Pancreas (tissue), 10 donors: Measurements from ENCODE around the gene TMEM235. TPM values are rescaled to one million over a fixed set of nuclear protein-coding genes. Genes with fewer than 3 reads are reported as not detected.

Experiments used
- ATAC-seq, 4 donors: fragments of 200-7000 bp; cut with Tn5 transposase; one replicate each; pipeline versions ENCODE4 v1.8.0 to v1.9.1; 2020; ENCODE audit warnings: mild to moderate bottlenecking in 4 of 4, moderate library complexity in 4 of 4
- DNase-seq, 6 donors: peaks; one replicate each; pipeline ENCODE4 v3.0.0-alpha.2; 2020
- FAIRE-seq: peaks from 2 replicates; lab custom pipeline; 2012; peaks lifted over from hg19 to GRCh38; lab: Jason Lieb, UNC
- H3K27ac ChIP-seq, 4 donors: fragments of 200-600 bp; sonication (generic); 1 replicate in 3 of 4; 2 replicates in 1 of 4; pipeline versions ENCODE4 v1.5.0 to v1.8.0; 2020
- H3K27me3 ChIP-seq, 4 donors: fragments of 200-600 bp; one replicate each; pipeline ENCODE4 v1.8.0; 2021
- H3K36me3 ChIP-seq, 3 donors: fragments of 200-600 bp; sonication (generic) in 1 of 3; one replicate each; pipeline versions ENCODE4 v1.5.0 to v1.8.0; 2020 to 2021
- H3K4me1 ChIP-seq, 3 donors: fragments of 200-600 bp; one replicate each; pipeline ENCODE4 v1.8.0; 2021
- H3K4me3 ChIP-seq, 4 donors: fragments of 200-600 bp; sonication (generic) in 2 of 4; one replicate each; pipeline versions ENCODE4 v1.5.0 to v1.8.0; 2020 to 2021
- H3K9me3 ChIP-seq, 4 donors: fragments of 200-600 bp; one replicate each; pipeline ENCODE4 v1.8.0; 2021
- WGBS, 2 donors: extraction: QIAGEN DNeasy Blood & Tissue Kit; methylation state at CpG; one replicate each; pipeline ENCODE4 v1.1.7; 2013; 5-methylcytosine and 5-hydroxymethylcytosine counted together
- intact Hi-C, 3 donors: fragments of 100-400 bp; cut with DNase I; formaldehyde crosslinking; loops; one replicate each; pipeline versions ENCODE4 v1.11.1 to v1.14.2; 2022
- polyA plus RNA-seq, 2 donors: library from polyadenylated mRNA; stranded (reverse); fragments of 200-250 nt; gene quantifications; one replicate each; pipeline ENCODE4 v1.2.3, GENCODE V29; 2013
- total RNA-seq, 6 donors: library from RNA; stranded (reverse); fragmentation: NEBNext Ultra II Directional in 4 of 6; extraction: Animal tissue kit (Norgen Biotek cat#: 25700) in 4 of 6; gene quantifications; one replicate each; pipeline versions ENCODE4 v1.2.1 to v1.2.4, GENCODE V29; 2021 to 2023
- TF ChIP-seq, protein P1 (sequence below), 4 donors: fragments of 200-600 bp; sonication (generic) in 3 of 4; IDR thresholded peaks; one replicate each; pipeline versions ENCODE4 v1.5.0 to v1.8.0; 2021; ENCODE audit warnings: antibody characterized with exemption in 4 of 4
- donor health status: healthy with polysubstance abuse.
- donor health status: DM: no; HTN: no; CAD: no; lungs with moderate emphysema.
- donor health status: DM: no; HTN: no; CAD: no.
- donor health status: control.
- donor health status: control.
- donor health status: Bipolar disorder and iron deficiency.
- donor health status: DM: yes; HTN: yes; CAD: no.
- donor health status: DM: no; HTN: no; CAD: no.
- donor health status: DM: no; HTN: no; CAD: no.
- donor health status: DM: yes; HTN: yes; CAD: no.

Gene TMEM235
- total and polyA plus RNA-seq, 8 donors: 0.05 to 0.11 TPM; not detected in 6

DNA sequence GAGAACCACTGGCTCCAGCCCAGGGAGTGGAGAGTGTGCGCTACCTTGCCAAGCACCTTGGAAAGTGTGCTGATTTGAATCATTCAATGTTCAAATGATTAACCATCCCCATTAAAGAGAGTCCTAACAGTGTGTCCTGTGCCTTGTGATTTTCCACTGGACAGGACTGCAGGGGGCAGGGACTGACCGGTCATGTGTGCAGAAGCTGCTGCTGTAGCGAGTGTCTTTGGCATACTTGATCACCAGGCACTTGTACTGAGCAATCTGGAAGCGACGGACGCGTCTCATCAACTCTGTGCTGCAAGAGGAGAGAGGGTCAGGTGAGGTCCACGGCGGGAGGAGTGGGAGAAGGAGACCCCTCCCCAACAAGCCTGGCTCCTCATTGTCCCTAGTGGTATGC lies 46.6 kb upstream of the TMEM235 start:
- intact Hi-C loops: no loop called here
- FAIRE-seq (no peak), DNase-seq (peak in 1 of 6 donors; percentile 44), ATAC-seq (peak in 3 of 4 donors; percentile 0 to 3 (median 2))
- Histone ChIP-seq H3K9me3 (no peaks in the 10 kb centered on the region), H3K36me3 (no peaks in the 10 kb centered on the region), H3K27me3 (no peaks in the 10 kb centered on the region), H3K4me1 (peaks cover 32 to 37% (median 32%) of the 10 kb centered on the region in 3 donors), H3K4me3 (peak overlapping the region in 1 of 4 donors; percentile 7), H3K27ac (peak overlapping the region; percentile 27 to 81 (median 68))
- TF ChIP-seq, protein P1, sequence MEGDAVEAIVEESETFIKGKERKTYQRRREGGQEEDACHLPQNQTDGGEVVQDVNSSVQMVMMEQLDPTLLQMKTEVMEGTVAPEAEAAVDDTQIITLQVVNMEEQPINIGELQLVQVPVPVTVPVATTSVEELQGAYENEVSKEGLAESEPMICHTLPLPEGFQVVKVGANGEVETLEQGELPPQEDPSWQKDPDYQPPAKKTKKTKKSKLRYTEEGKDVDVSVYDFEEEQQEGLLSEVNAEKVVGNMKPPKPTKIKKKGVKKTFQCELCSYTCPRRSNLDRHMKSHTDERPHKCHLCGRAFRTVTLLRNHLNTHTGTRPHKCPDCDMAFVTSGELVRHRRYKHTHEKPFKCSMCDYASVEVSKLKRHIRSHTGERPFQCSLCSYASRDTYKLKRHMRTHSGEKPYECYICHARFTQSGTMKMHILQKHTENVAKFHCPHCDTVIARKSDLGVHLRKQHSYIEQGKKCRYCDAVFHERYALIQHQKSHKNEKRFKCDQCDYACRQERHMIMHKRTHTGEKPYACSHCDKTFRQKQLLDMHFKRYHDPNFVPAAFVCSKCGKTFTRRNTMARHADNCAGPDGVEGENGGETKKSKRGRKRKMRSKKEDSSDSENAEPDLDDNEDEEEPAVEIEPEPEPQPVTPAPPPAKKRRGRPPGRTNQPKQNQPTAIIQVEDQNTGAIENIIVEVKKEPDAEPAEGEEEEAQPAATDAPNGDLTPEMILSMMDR (IDR thresholded peaks at IDR 0.05): no peak
- WGBS, 2 donors: 22 to 23% methylated on average over 9 of the region's 9 CpGs

DNA sequence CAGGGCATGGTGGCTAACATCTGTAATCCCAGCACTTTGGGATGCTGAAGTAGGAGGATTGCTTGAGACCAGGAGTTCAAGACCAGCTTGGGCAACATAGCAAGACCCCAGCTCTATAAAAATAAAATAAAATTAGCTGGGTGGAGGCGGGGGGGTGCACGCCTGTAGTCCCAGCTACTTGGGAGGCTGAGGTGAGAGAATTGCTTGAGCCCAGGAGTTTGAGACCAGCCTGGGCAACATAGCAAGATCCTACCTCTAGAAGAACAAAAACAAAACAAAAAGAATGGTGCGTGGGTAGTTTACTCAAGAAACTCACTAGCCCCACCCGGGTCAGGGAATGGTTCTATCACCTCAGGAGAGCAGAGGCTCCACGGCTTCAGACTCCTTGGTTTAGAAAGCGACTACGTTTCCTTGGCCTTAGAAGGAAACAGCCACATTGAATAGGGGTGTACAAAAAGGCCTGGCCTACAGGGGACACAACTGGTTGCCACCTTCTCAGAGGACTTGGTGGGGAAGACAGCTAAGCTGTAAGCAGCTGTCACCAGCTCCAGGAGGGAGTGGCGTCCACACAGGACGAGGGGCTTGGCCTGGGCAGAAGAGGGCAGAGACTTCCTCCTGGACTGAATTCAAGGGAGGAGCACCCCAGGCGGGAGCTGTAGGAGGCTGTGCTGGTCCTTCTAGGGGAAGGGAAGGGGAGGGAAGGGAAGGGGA lies 45.3 kb upstream of the TMEM235 start:
- H3K4me1 ChIP-seq: peaks cover 32 to 37% (median 32%) of the 10 kb centered on the region in 3 donors
- no peaks in the 10 kb centered on the region for H3K9me3 ChIP-seq
- H3K27me3 ChIP-seq: no peaks in the 10 kb centered on the region
- DNase-seq (peak in 1 of 6 donors; percentile 54), ATAC-seq (peak in 1 of 4 donors; percentile 9), FAIRE-seq (no peak)
- no peak overlapping the region for H3K27ac ChIP-seq
- intact Hi-C loops: no loop called here
- peaks cover 0 to 4% (median 0%) of the 10 kb centered on the region in 3 donors for H3K36me3 ChIP-seq
- H3K4me3 ChIP-seq: no peak overlapping the region
- TF ChIP-seq, protein P1 (IDR thresholded peaks at IDR 0.05): no peak
- 56% methylated on average over 9 of the region's 10 CpGs for WGBS, 2 donors

DNA sequence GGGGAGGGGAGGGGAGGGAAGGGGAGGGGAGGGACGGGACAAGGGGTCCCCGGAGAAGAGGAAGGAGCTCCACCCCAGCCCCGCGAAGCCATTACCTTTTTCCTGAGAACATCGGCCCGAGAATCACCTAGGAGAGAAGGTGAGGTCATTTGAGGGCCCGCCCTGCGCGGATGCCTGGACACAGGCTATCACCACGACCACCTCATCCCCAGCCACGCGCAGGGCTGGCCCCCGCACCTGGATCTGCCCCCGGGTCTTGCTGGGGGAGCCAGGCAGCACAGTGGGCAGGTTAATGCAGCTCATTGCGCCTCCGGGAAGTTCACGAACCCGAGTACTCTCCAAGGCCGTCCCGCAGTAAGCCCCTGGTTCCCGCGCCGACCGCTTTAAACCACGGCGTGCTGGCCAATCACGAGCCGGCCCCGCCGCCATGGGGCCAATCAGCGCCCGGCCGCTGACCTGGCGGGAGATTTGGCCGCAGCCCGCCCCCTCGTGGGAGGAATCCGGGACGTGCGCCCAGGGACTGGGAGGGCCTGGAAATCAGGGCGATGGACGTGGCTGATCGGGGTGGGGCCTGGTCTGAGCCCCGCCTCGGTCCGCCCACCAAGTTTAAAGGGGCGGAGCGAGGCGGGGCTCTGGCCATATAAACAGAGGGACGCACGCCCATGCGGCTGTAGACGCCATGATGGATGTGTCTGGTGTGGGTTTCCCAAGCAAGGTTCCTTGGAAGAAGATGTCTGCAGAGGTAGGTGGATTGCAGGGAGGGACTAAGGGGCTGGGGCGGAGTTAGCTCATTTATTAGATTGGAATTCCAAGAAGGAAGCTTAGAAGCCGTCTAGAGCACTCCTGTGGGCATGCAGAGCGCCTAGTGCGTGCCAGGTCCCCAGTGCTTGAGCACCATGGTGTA lies 44.5 kb upstream of the TMEM235 start, which contains the start of the genes AFMID and TK1:
Gene AFMID, plus strand, starts transcription at position 671 of the 904 bp plus-strand sequence. Its CDS starts 9 bp downstream, at position 680.
Gene TK1, minus strand, starts transcription at position 361 of the 904 bp plus-strand sequence. Its CDS starts 58 bp downstream, at position 303.
- Histone ChIP-seq H3K27me3 (no peaks in the 10 kb centered on the region), H3K9me3 (no peaks in the 10 kb centered on the region), H3K36me3 (peaks cover 0 to 10% (median 0%) of the 10 kb centered on the region in 3 donors), H3K27ac (peak within 1 kb of the TSS; percentile 11 to 65 (median 58)), H3K4me1 (peaks cover 32 to 37% (median 32%) of the 10 kb centered on the region in 3 donors), H3K4me3 (peak within 1 kb of the TSS; percentile 19 to 54 (median 36))
- DNase-seq: peak; percentile 97 to 99 (median 99)
- ATAC-seq: peak; percentile 87 to 93 (median 88)
- FAIRE-seq: peak; percentile 13
- TF ChIP-seq, protein P1 (IDR thresholded peaks at IDR 0.05): peak; percentile 57 to 93 (median 87)
- intact Hi-C loops: no loop called here
- WGBS, 2 donors: 3% methylated on average over 53 to 57 of the region's 57 CpGs

DNA sequence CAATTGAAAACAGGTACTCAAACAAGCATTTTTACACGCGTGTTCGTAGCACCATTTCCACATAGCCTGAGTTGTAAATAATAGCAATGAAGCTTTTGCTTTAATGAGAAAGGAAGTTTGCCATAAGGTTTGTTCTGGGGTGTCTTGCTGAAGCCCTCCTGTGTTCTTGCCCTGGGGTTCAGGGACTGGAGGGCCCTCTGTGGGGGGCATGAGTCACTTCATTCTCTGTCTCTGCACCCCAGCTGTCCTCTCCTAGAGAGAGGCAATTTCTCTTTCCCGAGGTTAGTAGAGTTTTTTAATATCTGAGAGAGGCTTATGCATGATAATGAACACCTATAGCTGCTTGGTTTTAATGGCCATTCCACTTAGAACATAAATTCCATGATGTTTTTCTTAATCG lies 34.7 kb upstream of the TMEM235 start:
- Histone ChIP-seq H3K4me3 (no peak overlapping the region), H3K4me1 (peaks cover 9 to 28% (median 15%) of the 10 kb centered on the region in 3 donors), H3K27me3 (no peaks in the 10 kb centered on the region), H3K27ac (peak overlapping the region in 1 of 4 donors; percentile 93), H3K36me3 (peaks cover 0 to 2% (median under 1%) of the 10 kb centered on the region in 3 donors), H3K9me3 (no peaks in the 10 kb centered on the region)
- intact Hi-C loops: no loop called here
- ATAC-seq (no peak), DNase-seq (no peak), FAIRE-seq (no peak)
- 53 to 68% methylated on average over 5 of the region's 5 CpGs for WGBS, 2 donors
- TF ChIP-seq, protein P1 (IDR thresholded peaks at IDR 0.05): no peak
